DMS53 treated with DMSO at 0.1 percent for 48 hours (cell line): ENCODE measurements around the gene XRN1.
"Not testable (repeated sequence)": the region's sequence is repeated elsewhere in the genome, so short reads cannot be mapped to it uniquely, and the experiment has no call there.

Experiments used
- DNase-seq: peaks from one replicate; lab custom pipeline; 2025; ENCODE audit not compliant: unreplicated experiment; lab: John Stamatoyannopoulos, UW

Gene XRN1

DNA sequence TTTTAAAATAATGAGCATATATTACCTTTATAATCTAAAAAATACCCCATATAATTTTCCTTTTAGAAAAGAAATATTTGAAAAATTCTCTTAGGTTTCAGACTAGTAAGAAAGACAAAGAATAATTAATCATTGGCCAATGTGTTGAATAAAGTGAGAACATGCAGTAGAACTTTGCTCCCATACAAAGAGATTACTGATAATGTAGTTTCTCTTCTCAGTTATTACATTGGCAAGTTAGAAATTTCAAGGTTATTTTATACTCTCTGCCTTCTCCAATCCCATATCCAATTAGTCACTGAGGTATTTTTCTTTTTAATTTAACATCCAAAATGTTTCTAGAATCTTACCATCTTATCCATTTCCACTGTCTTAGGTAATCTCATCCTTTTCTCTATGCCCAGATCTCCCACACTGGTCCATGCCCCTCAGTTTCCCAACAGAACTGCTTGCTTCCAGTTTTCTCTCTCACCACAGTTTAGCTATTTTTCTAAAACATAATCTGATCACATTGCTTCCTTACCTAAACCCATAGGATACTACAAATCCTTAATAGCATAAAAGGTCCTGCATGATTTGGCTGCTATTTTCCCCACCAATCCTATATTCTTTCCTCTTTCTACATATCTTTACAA is 10.8 kb downstream of the XRN1 start:
- no peak for DNase-seq

DNA sequence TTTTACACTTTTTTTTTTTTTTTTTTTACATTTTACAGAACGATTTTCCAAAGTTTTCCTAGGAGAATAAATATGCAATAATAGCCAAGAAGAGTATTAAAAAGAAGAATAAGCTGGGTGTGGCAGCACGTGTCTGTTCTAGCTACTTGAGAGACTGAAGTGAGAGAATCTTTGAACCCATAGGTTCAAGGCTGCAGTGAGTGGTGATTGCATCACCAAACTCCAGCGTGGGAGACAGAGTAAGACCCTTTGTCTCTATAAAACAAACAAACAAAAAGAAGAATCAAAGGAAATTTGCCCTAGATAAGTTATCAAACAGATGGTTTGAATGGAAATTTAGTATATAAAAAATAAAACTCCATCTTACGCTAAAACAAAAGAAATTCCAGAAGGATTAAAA is 13.3 kb downstream of the XRN1 start:
- DNase-seq, result no peak

DNA sequence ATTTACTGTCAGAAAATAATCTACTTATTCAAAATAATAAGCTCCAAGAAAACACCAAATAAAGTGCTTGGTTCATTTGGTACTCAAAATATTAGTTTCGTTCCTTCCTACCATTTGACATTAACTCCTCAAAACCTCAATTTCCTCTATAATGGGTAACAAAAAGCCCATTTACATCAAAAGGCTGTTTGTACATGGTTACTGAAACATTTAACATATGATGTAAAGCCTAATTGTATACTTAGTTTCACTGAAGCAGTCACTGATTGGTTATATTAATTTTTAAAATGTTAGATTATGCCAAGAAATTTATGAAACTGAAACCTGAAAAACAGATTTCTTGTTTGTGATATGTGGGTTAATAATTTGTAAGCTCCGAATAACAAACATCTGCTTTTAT is 14.7 kb downstream of the XRN1 start:
- no peak for DNase-seq

DNA sequence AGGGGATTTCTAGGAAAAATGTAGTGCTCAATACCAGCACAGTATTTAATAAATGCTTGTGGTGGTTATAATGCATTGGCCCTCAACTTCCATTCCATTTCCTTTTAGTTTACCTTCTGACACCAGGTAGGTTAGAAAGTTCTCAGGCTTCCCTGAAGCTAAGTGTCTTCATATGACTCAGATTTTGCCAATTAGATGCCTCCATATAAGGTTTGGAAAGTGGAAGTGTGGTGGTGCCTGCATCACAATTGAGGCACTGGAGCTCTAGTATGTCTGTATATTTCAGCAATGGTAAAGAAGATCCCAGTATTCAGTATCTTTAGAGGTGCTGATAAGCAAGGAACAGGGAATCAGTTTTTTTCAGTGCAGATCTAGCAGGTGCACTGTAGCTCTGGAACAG is 18.3 kb downstream of the XRN1 start:
- no peak for DNase-seq

DNA sequence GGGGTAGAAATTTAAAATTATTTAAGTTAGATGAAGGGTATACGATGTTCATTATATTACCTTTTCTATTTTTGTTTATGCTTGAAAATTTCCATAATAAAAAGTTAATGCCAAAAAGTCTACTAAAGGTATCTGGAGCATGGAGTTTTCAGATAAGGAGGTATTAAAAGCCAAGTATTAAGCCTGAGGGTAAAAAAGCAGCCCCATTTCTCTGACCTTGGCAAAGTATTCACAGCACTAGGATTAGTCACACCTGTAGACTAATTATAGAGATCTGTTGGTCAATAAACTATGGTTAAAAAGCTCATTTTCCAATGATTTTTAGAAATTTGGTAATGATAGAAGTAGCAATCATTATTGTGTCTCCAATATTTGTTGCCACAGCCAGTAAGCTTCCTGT is 23.1 kb downstream of the XRN1 start:
- DNase-seq, result no peak

DNA sequence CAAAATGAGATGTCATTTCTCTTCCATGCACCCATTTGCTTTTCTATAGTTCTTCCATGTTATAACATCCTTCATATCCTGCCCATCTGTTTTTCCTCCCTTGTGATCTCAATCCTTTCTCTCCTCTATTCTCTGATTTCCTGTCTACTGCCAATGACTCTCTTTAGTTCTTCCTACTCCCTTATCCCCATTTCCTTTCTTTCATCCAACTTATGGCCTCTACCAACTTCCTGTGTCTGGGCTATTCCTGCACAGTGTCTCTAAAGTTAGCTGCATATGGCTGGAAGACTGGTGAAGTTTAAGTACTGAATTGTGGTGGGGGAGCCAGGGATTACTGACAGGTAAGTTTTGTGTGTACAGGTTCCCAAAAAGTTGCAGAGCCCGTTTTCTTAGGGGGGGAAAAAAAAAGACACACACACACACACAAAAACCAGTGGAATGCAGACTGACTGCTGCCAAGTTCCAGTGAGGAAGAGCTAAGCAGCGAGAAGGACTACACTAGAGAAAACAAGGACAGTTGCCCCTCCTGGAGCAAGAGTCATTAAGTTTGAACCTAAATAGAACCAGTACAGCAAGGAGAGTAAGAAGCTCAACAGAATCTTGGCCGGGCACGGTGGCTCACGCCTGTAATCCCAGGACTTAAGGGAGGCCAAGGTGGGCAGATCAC is 28.8 kb downstream of the XRN1 start:
- DNase-seq, result no peak

- DNase-seq, result no peak
Measured at GRCh38 chr3:142417302-142417701, 30.5 kb downstream of the XRN1 start.

- not testable (repeated sequence) for DNase-seq
Measured at GRCh38 chr3:142400537-142400936, 47.3 kb downstream of the XRN1 start.

- no peak for DNase-seq
Measured at GRCh38 chr3:142394921-142395622, 52.8 kb downstream of the XRN1 start.

- no peak for DNase-seq
Measured at GRCh38 chr3:142385078-142385477, 62.8 kb downstream of the XRN1 start.

- DNase-seq, result no peak
Measured at GRCh38 chr3:142374687-142375086, 73.2 kb downstream of the XRN1 start.

GRCh38 chr3:142369576-142369975 is 78.3 kb downstream of the XRN1 start:
- DNase-seq, result not testable (repeated sequence)

- DNase-seq, result no peak
Measured at GRCh38 chr3:142366434-142366833, 81.4 kb downstream of the XRN1 start.

DNA sequence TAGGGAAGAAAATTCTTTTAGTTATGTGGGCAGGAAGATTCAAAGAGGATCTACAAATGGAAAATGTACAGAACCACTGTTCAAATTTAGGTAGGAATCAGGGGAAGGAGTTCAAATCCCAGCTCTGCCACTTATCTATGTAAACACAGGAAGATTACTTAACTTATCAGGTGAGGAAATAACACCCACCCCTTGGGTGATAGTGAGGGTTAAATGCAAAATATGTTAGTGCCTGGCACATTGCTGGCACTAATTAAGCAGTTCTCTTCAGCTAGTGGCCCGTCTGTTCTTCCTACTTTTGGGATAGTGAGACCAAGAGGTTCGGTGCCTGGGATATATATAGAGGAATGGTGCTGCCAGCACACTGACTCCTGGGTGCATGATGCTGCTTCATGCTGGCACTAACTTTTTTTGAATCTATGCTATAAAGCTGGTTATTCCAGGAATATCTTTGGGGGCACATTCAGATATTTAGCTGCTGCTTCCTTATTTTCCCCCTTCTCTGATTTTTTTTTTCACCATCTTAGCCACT is 83.8 kb downstream of the XRN1 start:
- no peak for DNase-seq

DNA sequence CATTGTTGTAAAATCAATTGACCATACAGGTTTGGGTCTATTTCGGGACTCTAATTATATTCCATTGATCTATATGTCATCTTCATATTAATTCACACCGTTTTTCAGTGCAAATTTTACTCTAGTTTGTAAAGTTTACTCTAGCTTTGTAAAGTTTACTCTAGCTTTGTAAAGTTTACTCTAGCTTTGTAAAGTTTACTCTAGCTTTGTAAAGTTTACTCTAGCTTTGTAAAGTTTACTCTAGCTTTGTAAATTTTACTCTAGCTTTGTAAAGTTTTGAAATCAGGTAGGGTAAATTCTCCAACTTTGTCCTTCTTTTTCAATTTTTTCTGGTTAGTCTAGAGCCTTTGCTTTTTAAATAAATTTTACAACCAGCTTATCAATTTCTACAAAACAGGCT is 84.4 kb downstream of the XRN1 start:
- DNase-seq, result not testable (repeated sequence)

- DNase-seq, result no peak
Measured at GRCh38 chr3:142359367-142359766, 88.5 kb downstream of the XRN1 start.

GRCh38 chr3:142356818-142357217 is 91.0 kb downstream of the XRN1 start:
- DNase-seq, result no peak

DNA sequence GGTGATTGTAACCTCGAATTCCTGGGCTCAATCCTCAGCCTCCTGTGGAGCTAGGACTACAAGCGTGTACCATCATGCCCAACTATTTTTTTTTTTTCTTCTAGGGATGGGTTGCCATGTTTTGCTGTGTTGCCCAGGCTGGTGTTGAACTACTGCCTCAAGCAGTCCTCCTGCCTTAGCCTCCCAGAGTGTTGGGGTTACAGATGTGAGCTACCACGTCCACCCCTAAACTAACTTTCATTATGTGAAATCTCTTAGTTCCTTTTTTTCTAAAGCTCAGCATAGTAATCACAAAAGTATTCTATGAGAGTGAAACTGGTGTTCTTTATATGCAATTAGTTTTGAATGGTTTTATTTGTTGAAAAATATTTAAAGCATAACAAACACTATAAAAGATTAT is 92.1 kb downstream of the XRN1 start:
- no peak for DNase-seq

DNA sequence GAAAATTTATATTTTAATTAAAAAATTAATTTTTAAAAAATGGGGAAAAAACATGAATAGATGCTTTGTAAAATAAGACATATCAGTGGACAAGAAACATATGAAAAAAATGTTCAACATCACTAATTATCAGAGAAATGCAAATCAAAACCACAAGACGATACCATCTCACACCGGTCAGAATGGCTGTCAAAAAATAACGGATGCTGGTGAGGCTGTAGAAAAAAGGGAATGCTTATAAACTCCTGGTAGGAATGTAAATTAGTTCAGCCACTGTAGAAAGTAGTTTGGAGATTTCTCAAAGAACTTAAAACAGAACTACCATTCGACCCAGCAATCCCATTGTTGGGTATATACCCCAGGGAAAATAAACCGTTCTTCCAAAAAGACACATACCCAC is 93.8 kb downstream of the XRN1 start:
- DNase-seq, result no peak

DNA sequence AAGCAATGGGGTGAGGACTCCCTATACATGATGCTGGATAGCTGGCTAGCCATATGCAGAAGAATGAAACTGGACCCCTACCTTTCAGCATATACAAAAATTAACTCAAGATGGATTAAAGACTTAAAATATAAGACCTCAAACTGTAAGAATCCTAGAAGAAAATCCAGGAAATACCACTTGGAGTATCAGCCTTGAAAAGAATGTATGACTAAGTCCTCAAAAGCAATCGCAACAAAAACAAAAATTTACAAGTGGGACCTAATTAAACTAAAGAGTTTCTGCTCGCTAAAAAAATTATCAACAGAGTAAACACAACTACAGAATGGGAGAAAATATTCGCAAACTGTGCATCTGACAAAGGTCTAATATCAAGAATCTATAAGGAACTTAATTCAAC is 94.3 kb downstream of the XRN1 start:
- DNase-seq, result no peak

- DNase-seq, result not testable (repeated sequence)
Measured at GRCh38 chr3:142352698-142353097, 95.1 kb downstream of the XRN1 start.

DNA sequence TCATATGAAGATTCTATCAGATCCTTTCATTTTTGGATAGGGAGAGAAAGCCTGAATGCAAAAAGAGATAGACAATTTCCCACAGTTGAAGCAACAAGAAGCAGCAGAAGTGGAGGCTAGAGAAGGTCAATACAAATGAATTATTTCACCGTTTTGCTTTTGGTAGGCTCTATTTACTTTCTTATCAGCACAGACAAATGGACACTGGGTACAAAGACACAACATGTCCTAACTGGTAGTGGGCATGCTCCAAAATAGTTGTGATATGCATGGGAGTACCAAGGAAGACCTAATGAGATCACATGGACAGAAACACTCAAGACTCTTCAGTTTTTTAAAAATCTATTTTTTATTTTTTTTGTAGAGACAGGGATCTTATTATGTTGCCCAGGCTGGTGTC is 99.4 kb downstream of the XRN1 start:
- no peak for DNase-seq
